Common myeloid progenitor, CD34-positive (primary cell): ENCODE measurements around the gene SCARB1.

Source experiments
- CTCF ChIA-PET: fragments of 350-600 bp; sonication (Branson Sonifier 250); formaldehyde crosslinking; loops from one replicate; lab custom pipeline; 2021; ENCODE audit warnings: antibody characterized with exemption; lab: Charles Lee
- POLR2A ChIA-PET: fragments of 350-600 bp; sonication (Branson Sonifier 250); formaldehyde crosslinking; loops from one replicate; lab custom pipeline; 2021; ENCODE audit warnings: antibody characterized with exemption; lab: Charles Lee
- DNase-seq, 3 donors: peaks; one replicate each; pipeline versions ENCODE4 v3.0.0 to v3.0.0-alpha.2; 2013
- H3K27ac ChIP-seq, 2 experiments: 1 replicate in 1 of 2; 2 replicates in 1 of 2; pipeline ENCODE4 v1.7.0; 2013; ENCODE audit warnings: inconsistent platforms in 2 of 2, low read length in 2 of 2, mild to moderate bottlenecking in 2 of 2, low read depth in 1 of 2, moderate library complexity in 1 of 2; ENCODE audit not compliant: severe bottlenecking in 2 of 2, insufficient read depth in 1 of 2, poor library complexity in 1 of 2
- H3K27me3 ChIP-seq, 5 experiments: replicated peaks in 2 of 5; 1 replicate in 3 of 5; 2 replicates in 2 of 5; pipeline versions ENCODE4 v1.6.1 to v1.7.0; 2013; ENCODE audit warnings: low read length in 4 of 5, mild to moderate bottlenecking in 2 of 5, moderate library complexity in 2 of 5, inconsistent platforms in 1 of 5; ENCODE audit not compliant: insufficient read depth in 5 of 5, control insufficient read depth in 4 of 5
- H3K36me3 ChIP-seq, 4 experiments: 1 replicate in 2 of 4; 2 replicates in 2 of 4; pipeline versions ENCODE4 v1.6.1 to v1.7.0; 2013; ENCODE audit warnings: low read length in 3 of 4, control low read depth in 1 of 4, mild to moderate bottlenecking in 1 of 4; ENCODE audit not compliant: control insufficient read depth in 4 of 4, insufficient read depth in 4 of 4
- H3K4me1 ChIP-seq, 4 experiments: 1 replicate in 3 of 4; 2 replicates in 1 of 4; pipeline versions ENCODE4 v1.6.1 to v1.7.1; 2013; ENCODE audit warnings: low read length in 3 of 4, mild to moderate bottlenecking in 3 of 4, control low read depth in 1 of 4, inconsistent platforms in 1 of 4, moderate library complexity in 1 of 4; ENCODE audit not compliant: control insufficient read depth in 4 of 4, insufficient read depth in 4 of 4; ENCODE audit errors: control extremely low read depth in 1 of 4
- H3K4me3 ChIP-seq, 7 experiments: 1 replicate in 4 of 7; 2 replicates in 3 of 7; pipeline versions ENCODE4 v1.5.1 to v1.7.0; 2013; ENCODE audit warnings: mild to moderate bottlenecking in 7 of 7, low read length in 6 of 7, moderate library complexity in 6 of 7, inconsistent platforms in 2 of 7, low read depth in 2 of 7, control low read depth in 1 of 7; ENCODE audit not compliant: insufficient read depth in 4 of 7, control insufficient read depth in 1 of 7; ENCODE audit errors: extremely low read depth in 1 of 7
- H3K9me3 ChIP-seq, 5 experiments: 1 replicate in 4 of 5; 2 replicates in 1 of 5; pipeline versions ENCODE4 v1.6.1 to v1.7.1; 2013; ENCODE audit warnings: low read length in 4 of 5, mild to moderate bottlenecking in 2 of 5, inconsistent platforms in 1 of 5, low read depth in 1 of 5, moderate library complexity in 1 of 5; ENCODE audit not compliant: control insufficient read depth in 4 of 5, insufficient read depth in 2 of 5; ENCODE audit errors: control extremely low read depth in 1 of 5
- WGBS: methylation state at CpG from one replicate; pipeline ENCODE4 v1.1.5; 2013; ENCODE audit not compliant: insufficient coverage; 5-methylcytosine and 5-hydroxymethylcytosine counted together

SCARB1 gene

GRCh38 chr12:124740691-124741137 lies 123.0 kb downstream of the SCARB1 start:
- DNase-seq, result peak in 2 of 3 donors; percentile 49 to 62
- Histone ChIP-seq H3K9me3 (no peaks in the 10 kb centered on the region), H3K4me3 (peak overlapping the region in 3 of 7 experiments; percentile 5 to 52 (median 41)), H3K36me3 (no peaks in the 10 kb centered on the region), H3K4me1 (peaks cover 0 to 35% (median 16%) of the 10 kb centered on the region in 4 experiments), H3K27ac (no peak overlapping the region), H3K27me3 (no peaks in the 10 kb centered on the region)
- ChIA-PET CTCF (interaction anchor here (0.6 to 4.1 kb wide), 12 partner anchors 8 to 276 kb away, joined by 3 to 35 read pairs (median 4); no protein-coding TSS in a partner anchor), POLR2A (no interaction called here)
- WGBS, result 0% methylated on average over 10 of the region's 11 CpGs

GRCh38 chr12:124739953-124740561 lies 123.6 kb downstream of the SCARB1 start:
- ChIA-PET CTCF (interaction anchor here (1.1 to 4.1 kb wide), 6 partner anchors 9 to 189 kb away, joined by 3 to 35 read pairs (median 6); no protein-coding TSS in a partner anchor), POLR2A (no interaction called here)
- Histone ChIP-seq H3K9me3 (no peaks in the 10 kb centered on the region), H3K4me1 (peaks cover 0 to 33% (median 12%) of the 10 kb centered on the region in 4 experiments), H3K4me3 (no peak overlapping the region), H3K27me3 (no peaks in the 10 kb centered on the region), H3K36me3 (no peaks in the 10 kb centered on the region), H3K27ac (no peak overlapping the region)
- WGBS, result 88% methylated on average over 4 of the region's 5 CpGs
- DNase-seq, result no peak

GRCh38 chr12:124738636-124739467 lies 124.8 kb downstream of the SCARB1 start:
- POLR2A ChIA-PET, result no interaction called here
- Histone ChIP-seq H3K27ac (no peak overlapping the region), H3K27me3 (no peaks in the 10 kb centered on the region), H3K9me3 (no peaks in the 10 kb centered on the region), H3K4me1 (peaks cover 0 to 44% (median 21%) of the 10 kb centered on the region in 4 experiments), H3K4me3 (no peak overlapping the region), H3K36me3 (no peaks in the 10 kb centered on the region)
- DNase-seq, result no peak
- CTCF ChIA-PET, result interaction anchor here (0.8 to 4.1 kb wide), 6 partner anchors 10 to 52 kb away, joined by 3 to 35 read pairs (median 4); no protein-coding TSS in a partner anchor
- 94% methylated on average over 34 of the region's 34 CpGs for WGBS

GRCh38 chr12:124737772-124738635 lies 125.7 kb downstream of the SCARB1 start:
- no peak overlapping the region for H3K27ac ChIP-seq
- no peaks in the 10 kb centered on the region for H3K9me3 ChIP-seq
- DNase-seq, result no peak
- no peak overlapping the region for H3K4me3 ChIP-seq
- WGBS, result 88% methylated on average over 11 of the region's 15 CpGs
- ChIA-PET POLR2A (no interaction called here), CTCF (interaction anchor here (0.7 to 1.5 kb wide), 5 partner anchors 11 to 51 kb away, joined by 3 to 5 read pairs (median 3); no protein-coding TSS in a partner anchor)
- peaks cover 0 to 46% (median 21%) of the 10 kb centered on the region in 4 experiments for H3K4me1 ChIP-seq
- no peaks in the 10 kb centered on the region for H3K36me3 ChIP-seq
- H3K27me3 ChIP-seq, result no peaks in the 10 kb centered on the region

DNA sequence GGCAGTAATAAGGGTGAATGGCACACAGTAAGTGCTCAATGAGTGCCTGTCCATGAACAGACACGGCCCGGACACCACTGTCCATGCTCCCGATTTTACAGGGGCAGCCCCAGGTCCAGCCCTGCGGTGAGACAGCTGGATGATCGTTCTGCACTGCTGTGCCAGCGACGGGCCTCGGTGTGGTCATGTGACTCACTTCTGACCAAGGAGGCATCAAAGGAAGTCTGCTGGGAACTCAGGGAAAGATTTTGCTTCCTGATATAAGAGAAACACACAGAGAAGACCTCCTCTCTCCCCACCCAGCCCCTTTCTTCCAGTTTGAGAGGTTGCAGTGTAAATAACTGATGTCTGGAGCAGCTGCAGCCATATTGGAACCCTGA lies 126.6 kb downstream of the SCARB1 start:
- CTCF ChIA-PET, result interaction anchor here (1.5 kb wide), 1 partner anchor 14 kb away, joined by 4 read pairs; no protein-coding TSS in a partner anchor

DNA sequence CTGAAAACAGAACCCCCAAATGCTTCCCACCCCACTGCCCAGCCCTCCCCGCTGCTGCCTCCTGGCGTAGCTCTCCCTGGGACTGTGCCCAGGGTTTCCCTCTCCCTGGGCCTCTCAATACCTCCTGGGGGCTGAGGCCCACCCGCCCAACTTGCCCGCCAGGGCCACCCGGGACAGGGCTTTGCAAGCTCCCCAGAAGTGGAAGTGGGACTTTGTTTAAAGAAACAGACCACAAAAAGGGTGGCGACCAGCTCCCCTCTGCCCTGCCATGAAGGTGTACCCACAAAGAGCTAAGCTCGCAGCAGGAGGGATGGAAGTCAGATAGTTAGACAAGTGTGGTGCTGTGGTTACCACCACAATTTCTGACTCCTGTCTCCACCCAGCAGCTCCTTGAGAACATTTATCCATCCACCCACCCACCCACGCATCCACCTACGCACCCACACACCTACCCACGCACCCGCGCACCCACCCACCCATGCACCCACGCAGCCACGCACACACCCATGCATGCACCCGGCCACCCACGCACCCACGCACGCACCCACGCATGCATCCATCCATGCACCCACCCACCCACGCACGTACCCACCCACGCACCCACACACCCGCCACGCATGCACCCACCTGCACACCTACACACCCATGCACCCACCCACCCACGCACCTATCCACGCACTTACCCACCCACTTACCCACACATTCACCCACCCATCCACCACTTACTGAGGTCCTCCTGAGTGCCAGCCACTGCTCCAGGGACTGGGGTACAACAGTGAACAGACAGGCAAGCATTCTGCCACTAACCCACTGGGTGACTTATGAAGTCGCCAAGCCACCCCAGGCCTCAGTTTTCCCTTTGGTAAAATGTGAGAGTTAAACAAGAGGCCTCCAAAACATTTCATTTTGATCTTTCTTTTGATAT lies 127.3 kb downstream of the SCARB1 start:
- no peak overlapping the region for H3K4me3 ChIP-seq
- CTCF ChIA-PET, result interaction anchor here (0.9 to 2.9 kb wide), 3 partner anchors 11 to 21 kb away, joined by 3 to 17 read pairs (median 3); no protein-coding TSS in a partner anchor
- no peaks in the 10 kb centered on the region for H3K27me3 ChIP-seq
- DNase-seq, result peak in 2 of 3 donors; percentile 51 to 64
- H3K27ac ChIP-seq, result no peak overlapping the region
- POLR2A ChIA-PET, result interaction anchor here (0.6 to 1.0 kb wide), 3 partner anchors 9 to 335 kb away, joined by 3 to 4 read pairs (median 3); no protein-coding TSS in a partner anchor
- peaks cover 0 to 42% (median 21%) of the 10 kb centered on the region in 4 experiments for H3K4me1 ChIP-seq
- 45% methylated on average over 8 of the region's 27 CpGs for WGBS
- peaks cover 0 to 4% (median 0%) of the 10 kb centered on the region in 5 experiments for H3K9me3 ChIP-seq
- no peaks in the 10 kb centered on the region for H3K36me3 ChIP-seq

More for the DNA sequence above, 126.6 kb downstream of the SCARB1 start:
- H3K4me3 ChIP-seq, result no peak overlapping the region
- H3K27ac ChIP-seq, result no peak overlapping the region
- POLR2A ChIA-PET, result no interaction called here
- H3K27me3 ChIP-seq, result no peaks in the 10 kb centered on the region
- H3K36me3 ChIP-seq, result no peaks in the 10 kb centered on the region
- H3K4me1 ChIP-seq, result peaks cover 0 to 42% (median 21%) of the 10 kb centered on the region in 4 experiments
- H3K9me3 ChIP-seq, result no peaks in the 10 kb centered on the region
- no peak for DNase-seq
- 40% methylated on average over 7 of the region's 8 CpGs for WGBS
